Suprapubic skin (tissue), 4 donors: Measurements from ENCODE around the gene MST1R.

Experiments used
- EP300 ChIP-seq: sonication (generic); formaldehyde crosslinking; IDR thresholded peaks from one replicate; pipeline ENCODE4 v1.6.1; 2017; ENCODE audit warnings: antibody characterized with exemption
- POLR2A ChIP-seq, 2 donors: fragments of 450-650 bp; IDR thresholded peaks; one replicate each; pipeline ENCODE4 v1.6.1; 2017; ENCODE audit warnings: antibody characterized with exemption in 2 of 2, mild to moderate bottlenecking in 2 of 2, moderate library complexity in 2 of 2
- POLR2AphosphoS5 ChIP-seq, 3 donors: sonication (generic); formaldehyde crosslinking; IDR thresholded peaks; one replicate each; pipeline ENCODE4 v1.6.1; 2017; ENCODE audit warnings: antibody characterized with exemption in 3 of 3
- TF ChIP-seq, protein P1 (sequence below), 2 donors: fragments of 200-600 bp in 1 of 2; fragments of 450-650 bp in 1 of 2; sonication (generic) in 1 of 2; IDR thresholded peaks; one replicate each; pipeline ENCODE4 v1.5.1; 2016 to 2019; ENCODE audit warnings: antibody characterized with exemption in 2 of 2, mild to moderate bottlenecking in 1 of 2, moderate library complexity in 1 of 2

DNA sequence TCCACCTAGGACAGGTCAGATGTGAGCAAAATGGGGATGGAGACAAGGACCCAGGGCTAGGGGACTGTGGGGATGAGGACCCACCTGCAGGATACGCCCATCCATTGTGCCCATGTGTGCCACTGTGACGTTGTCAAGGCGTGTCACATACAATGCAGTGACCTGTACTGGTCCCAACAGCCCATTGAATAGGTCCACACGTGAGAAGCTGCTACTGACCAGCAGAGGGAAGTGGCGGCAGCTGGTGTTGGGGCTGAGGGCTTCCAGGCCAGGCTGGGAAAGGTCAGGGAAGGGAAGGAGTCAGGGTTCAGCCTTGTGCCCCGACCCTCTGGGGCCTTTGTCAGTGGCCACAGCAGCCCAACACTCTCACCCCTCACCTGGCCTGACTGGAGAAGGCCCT, 4.7 kb downstream of the MST1R start:
- TF ChIP-seq EP300 (no peak), POLR2A (IDR thresholded peaks at IDR 0.05) (no peak), POLR2AphosphoS5 (IDR thresholded peaks at IDR 0.05) (no peak)
- TF ChIP-seq, protein P1, sequence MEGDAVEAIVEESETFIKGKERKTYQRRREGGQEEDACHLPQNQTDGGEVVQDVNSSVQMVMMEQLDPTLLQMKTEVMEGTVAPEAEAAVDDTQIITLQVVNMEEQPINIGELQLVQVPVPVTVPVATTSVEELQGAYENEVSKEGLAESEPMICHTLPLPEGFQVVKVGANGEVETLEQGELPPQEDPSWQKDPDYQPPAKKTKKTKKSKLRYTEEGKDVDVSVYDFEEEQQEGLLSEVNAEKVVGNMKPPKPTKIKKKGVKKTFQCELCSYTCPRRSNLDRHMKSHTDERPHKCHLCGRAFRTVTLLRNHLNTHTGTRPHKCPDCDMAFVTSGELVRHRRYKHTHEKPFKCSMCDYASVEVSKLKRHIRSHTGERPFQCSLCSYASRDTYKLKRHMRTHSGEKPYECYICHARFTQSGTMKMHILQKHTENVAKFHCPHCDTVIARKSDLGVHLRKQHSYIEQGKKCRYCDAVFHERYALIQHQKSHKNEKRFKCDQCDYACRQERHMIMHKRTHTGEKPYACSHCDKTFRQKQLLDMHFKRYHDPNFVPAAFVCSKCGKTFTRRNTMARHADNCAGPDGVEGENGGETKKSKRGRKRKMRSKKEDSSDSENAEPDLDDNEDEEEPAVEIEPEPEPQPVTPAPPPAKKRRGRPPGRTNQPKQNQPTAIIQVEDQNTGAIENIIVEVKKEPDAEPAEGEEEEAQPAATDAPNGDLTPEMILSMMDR (IDR thresholded peaks at IDR 0.05), result no peak
